HepG2 (cell line): ENCODE measurements around the gene TEAD3. TPM values are rescaled to one million over a fixed set of nuclear protein-coding genes. Genes with fewer than 3 reads are reported as not detected.

Experiments used
- ATAC-seq: fragments of 200-7000 bp; cut with Tn5 transposase; 3 replicates; pipeline ENCODE4 v1.9.1; 2020; ENCODE audit warnings: mild to moderate bottlenecking, moderate library complexity
- BruUV-seq: library from RNA; stranded (reverse); fragments of 400-500 nt; replicated peaks from 2 replicates; lab custom pipeline; 2021; lab: Mats Ljungman, UMichigan
- CTCF ChIA-PET: fragments of 300-600 bp; formaldehyde crosslinking; extraction: SDS; loops from one replicate; lab custom pipeline; 2021; ENCODE audit warnings: low total read pairs, inconsistent platforms, low intra/inter-chr PET ratio; lab: Yijun Ruan, JAX
- POLR2A ChIA-PET: fragments of 350-600 bp; sonication (Branson Sonifier 250); formaldehyde crosslinking; loops from one replicate; lab custom pipeline; 2020; ENCODE audit warnings: antibody characterized with exemption, inconsistent platforms; lab: Yijun Ruan, JAX
- DNase-seq: peaks from one replicate; pipeline ENCODE4 v3.0.0-alpha.2; 2015; ENCODE audit warnings: low spot score
- FAIRE-seq: peaks from 3 replicates; lab custom pipeline; 2011; peaks lifted over from hg19 to GRCh38; lab: Jason Lieb, UNC
- H2AFZ ChIP-seq: one replicate; pipeline ENCODE4 v1.6.1; 2011; ENCODE audit warnings: low read length, inconsistent platforms
- H3K27ac ChIP-seq: fragments of 300-600 bp; 3 replicates; pipeline ENCODE4 v1.8.0; 2011; ENCODE audit warnings: mixed run types, mild to moderate bottlenecking, mixed read lengths, low read length, inconsistent platforms; ENCODE audit not compliant: insufficient read depth; ENCODE audit errors: extremely low read length
- H3K27me3 ChIP-seq, 2 experiments: fragments of 200-600 bp in 1 of 2; 2 replicates in 1 of 2; 3 replicates in 1 of 2; pipeline versions ENCODE4 v1.6.0 to v1.8.0; 2011; ENCODE audit warnings: low read length in 2 of 2, mild to moderate bottlenecking in 2 of 2, moderate library complexity in 2 of 2, inconsistent platforms in 1 of 2; ENCODE audit not compliant: insufficient read depth in 2 of 2, control insufficient read depth in 1 of 2
- H3K36me3 ChIP-seq, 2 experiments: fragments of 200-600 bp in 1 of 2; replicated peaks in 1 of 2; 2 replicates in 1 of 2; 3 replicates in 1 of 2; pipeline versions ENCODE4 v1.5.1 to v1.8.0; 2011; ENCODE audit warnings: low read length in 2 of 2, inconsistent platforms in 1 of 2; ENCODE audit not compliant: insufficient read depth in 2 of 2, control insufficient read depth in 1 of 2
- H3K4me1 ChIP-seq: 2 replicates; pipeline ENCODE4 v1.5.1; 2012; ENCODE audit warnings: low read length, inconsistent platforms; ENCODE audit not compliant: insufficient read depth
- H3K4me2 ChIP-seq: 2 replicates; pipeline ENCODE4 v1.6.0; 2011; ENCODE audit warnings: low read depth, low read length, inconsistent platforms
- H3K4me3 ChIP-seq, 3 experiments: fragments of 200-600 bp in 1 of 3; sonication (generic), shearing (Covaris generic) in 1 of 3; replicated peaks in 1 of 3; 2 replicates each; pipeline ENCODE4 v1.5.1; 2011 to 2016; ENCODE audit warnings: low read length in 3 of 3, inconsistent platforms in 2 of 3, low read depth in 2 of 3, mild to moderate bottlenecking in 2 of 3, control low read depth in 1 of 3, mixed read lengths in 1 of 3; ENCODE audit not compliant: insufficient read depth in 1 of 3
- H3K79me2 ChIP-seq: one replicate; pipeline ENCODE4 v1.6.1; 2011; ENCODE audit warnings: low read length, inconsistent platforms; ENCODE audit not compliant: insufficient read depth
- H3K9ac ChIP-seq: 2 replicates; pipeline ENCODE4 v1.6.0; 2011; ENCODE audit warnings: mild to moderate bottlenecking, low read depth, low read length, inconsistent platforms; ENCODE audit not compliant: insufficient read depth
- H3K9me3 ChIP-seq: 2 replicates; pipeline ENCODE4 v1.5.1; 2012; ENCODE audit warnings: mild to moderate bottlenecking, low read length
- H4K20me1 ChIP-seq: 2 replicates; pipeline ENCODE4 v1.6.0; 2011; ENCODE audit warnings: inconsistent platforms, mild to moderate bottlenecking, low read length, moderate library complexity; ENCODE audit not compliant: insufficient read depth
- CBFB ChIP-seq: sonication (generic); formaldehyde crosslinking; IDR thresholded peaks from 2 replicates; pipeline ENCODE4 v1.4.0; 2020; ENCODE audit warnings: missing genetic modification reagents
- NFE2L1 ChIP-seq: sonication (generic); formaldehyde crosslinking; IDR thresholded peaks from 2 replicates; pipeline ENCODE4 v1.4.0; 2020; ENCODE audit warnings: missing genetic modification reagents, mild to moderate bottlenecking, borderline replicate concordance
- RARG ChIP-seq: sonication (generic); formaldehyde crosslinking; IDR thresholded peaks from 2 replicates; pipeline ENCODE4 v1.4.0; 2020; ENCODE audit warnings: low read depth, mild to moderate bottlenecking, missing genetic modification reagents
- SKI ChIP-seq: fragments of 450-650 bp; IDR thresholded peaks from one replicate; pipeline ENCODE4 v1.6.1; 2018; ENCODE audit warnings: mild to moderate bottlenecking; ENCODE audit not compliant: partially characterized antibody
- THRA ChIP-seq: sonication (generic); formaldehyde crosslinking; IDR thresholded peaks from 2 replicates; pipeline ENCODE4 v1.4.0; 2020; ENCODE audit warnings: missing genetic modification reagents, borderline replicate concordance
- XBP1 ChIP-seq: sonication (generic); formaldehyde crosslinking; IDR thresholded peaks from 2 replicates; pipeline ENCODE4 v1.5.0; 2020; ENCODE audit warnings: missing genetic modification reagents
- ZBTB26 ChIP-seq: IDR thresholded peaks from 2 replicates; pipeline ENCODE4 v1.6.1; 2016; ENCODE audit warnings: missing compliant biosample characterization, missing genetic modification reagents, borderline replicate concordance
- ZNF205 ChIP-seq: IDR thresholded peaks from 2 replicates; pipeline ENCODE4 v1.6.1; 2018; ENCODE audit warnings: missing biosample characterization, missing genetic modification reagents
- ZNF431 ChIP-seq: sonication (generic); formaldehyde crosslinking; IDR thresholded peaks from 2 replicates; pipeline ENCODE4 v1.9.0; 2022; ENCODE audit warnings: missing genetic modification reagents, low read depth, mild to moderate bottlenecking, borderline replicate concordance
- ZNF564 ChIP-seq: sonication (generic); formaldehyde crosslinking; IDR thresholded peaks from 2 replicates; pipeline ENCODE4 v1.8.1; 2023; ENCODE audit warnings: mild to moderate bottlenecking, missing genetic modification reagents
- ZNF75D ChIP-seq: sonication (generic); formaldehyde crosslinking; IDR thresholded peaks from 2 replicates; pipeline ENCODE4 v1.8.1; 2023; ENCODE audit warnings: missing genetic modification reagents, mild to moderate bottlenecking, borderline replicate concordance
- WGBS: methylation state at CpG from one replicate; pipeline ENCODE4 v1.1.6; 2017; ENCODE audit warnings: low lambda C conversion rate; 5-methylcytosine and 5-hydroxymethylcytosine counted together
- in situ Hi-C: cut with HindIII; loops from 2 replicates; pipeline ENCODE4 v1.10.0; 2017; ENCODE audit warnings: low pct_unique_long_range_greater_than_20kb; ENCODE audit not compliant: extremely low pct_ligation_motif_present
- intact Hi-C: fragments of 100-400 bp; cut with micrococcal nuclease; formaldehyde crosslinking; loops from one replicate; pipeline ENCODE4 v1.10.0; 2022; ENCODE audit not compliant: unreplicated experiment
- polyA plus RNA-seq, 8 experiments: library from polyadenylated mRNA; depleted of rRNA in 3 of 8; stranded (reverse) in 7 of 8; unstranded in 1 of 8; fragments of >200 nt; fragmentation: Illumina TruSeq in 4 of 8; extraction: Trizol in 4 of 8; gene quantifications; 2 replicates each; pipeline versions ENCODE4 v1.2.1 to v1.2.3, GENCODE V29; 2011 to 2016; ENCODE audit warnings: low read depth in 4 of 8, missing spikeins in 1 of 8, mixed read lengths in 1 of 8; ENCODE audit not compliant: insufficient read depth in 1 of 8
- total RNA-seq, 5 experiments: library from RNA; depleted of rRNA; stranded (reverse); fragments of >200 nt; fragmentation: Illumina TruSeq; extraction: Trizol; gene quantifications; 2 replicates each; pipeline ENCODE4 v1.2.3, GENCODE V29; 2016; ENCODE audit warnings: low read depth in 1 of 5

The TEAD3 gene
- total and polyA plus RNA-seq, 2 of the 13 experiments (the other 11 are each of a cell fraction or from before 2014, with no cell fraction given): 15.1 to 16.5 TPM

- TF ChIP-seq THRA (peak; percentile 41; the same call in 1 of the 2 replicates), NFE2L1 (CRISPR knock-in tag) (no peak)
These were observed 44.4 kb downstream of the TEAD3 start, which contains the start of gene FANCE (continued) for GRCh38 chr6:35452183-35453090.

DNA sequence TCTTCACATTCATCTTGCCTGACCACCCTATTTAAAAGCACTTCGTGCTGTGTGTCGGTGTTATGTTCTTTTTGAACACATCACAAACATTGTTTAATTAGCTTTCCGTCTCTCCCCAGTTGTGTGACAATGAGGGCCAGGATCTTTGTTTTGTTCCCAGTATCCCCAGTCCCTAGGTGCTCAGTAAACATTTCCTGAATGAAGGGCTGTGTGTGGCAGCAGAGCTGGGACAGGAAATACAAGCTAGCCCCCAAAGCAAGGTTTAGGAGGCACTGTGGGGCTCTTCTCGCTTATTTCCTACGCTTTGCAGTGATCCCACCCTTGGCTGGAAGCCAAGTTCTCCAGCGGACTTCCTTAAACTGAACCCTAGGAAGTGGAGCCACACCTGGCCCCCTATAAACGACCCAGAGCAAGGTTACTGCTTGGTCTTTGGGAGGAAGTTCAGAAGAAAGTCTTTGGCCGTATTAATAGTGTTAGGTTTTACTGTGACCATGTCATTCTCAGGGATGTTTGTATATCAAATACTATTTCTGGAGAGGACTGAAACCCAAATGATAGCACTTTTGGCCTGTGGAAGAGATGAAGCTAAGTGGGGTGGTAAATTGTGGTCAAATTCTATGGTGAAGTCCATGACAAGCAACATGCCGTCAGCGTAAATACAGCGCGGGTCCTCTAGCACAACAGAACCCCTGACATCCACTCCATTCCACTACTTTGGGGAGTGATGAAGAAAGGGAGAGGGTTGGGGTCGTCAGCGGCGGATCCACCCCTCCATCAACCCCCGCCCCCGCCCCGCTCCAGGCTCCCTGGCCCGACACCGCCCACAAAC is 45.3 kb downstream of the TEAD3 start:
- no peaks in the 10 kb centered on the region for H3K9me3 ChIP-seq
- no peaks in the 10 kb centered on the region for H4K20me1 ChIP-seq
- no peak for DNase-seq
- H3K36me3 ChIP-seq: peaks cover 6 to 9% of the 10 kb centered on the region in 2 experiments; a peak in 4 of 5 replicates
- WGBS: 11% methylated on average over 20 of the region's 20 CpGs
- peaks cover 49% of the 10 kb centered on the region for H3K4me1 ChIP-seq
- ChIA-PET CTCF (interaction anchor here (5.1 kb wide), 1 partner anchor 110 kb away, joined by 87 read pairs; the partner anchor contains the start of gene PPARD), POLR2A (interaction anchor here (0.5 to 2.8 kb wide), 8 partner anchors 14 to 135 kb away, joined by 3 to 15 read pairs (median 4); partner anchors contain the start of genes PPARD and RPL10A)
- peaks cover 3 to 22% of the 10 kb centered on the region in 2 experiments; a peak in 2 of 5 replicates for H3K27me3 ChIP-seq
- FAIRE-seq: no peak
- no TSS peak for BruUV-seq
- in situ Hi-C loops (loop anchor here (5.0 kb wide), 1 partner anchor 109 kb away; the partner anchor contains the start of gene PPARD), intact Hi-C loops (loop anchor here (1.0 kb wide), 1 partner anchor 17 kb away; the partner anchor contains the start of gene RPL10A)
- H3K9ac ChIP-seq: peak overlapping the region; percentile 38; the same call in 1 of the 2 replicates
- no peak overlapping the region for H3K27ac ChIP-seq
- H3K4me3 ChIP-seq: peak overlapping the region; percentile 56 to 77 (median 62)
- no peak for ATAC-seq
- H2AFZ ChIP-seq: peak overlapping the region; percentile 82
- peak overlapping the region; percentile 82 for H3K4me2 ChIP-seq
- H3K79me2 ChIP-seq: no peaks in the 10 kb centered on the region
- TF ChIP-seq ZNF564 (CRISPR knock-in tag) (no peak), ZBTB26 (CRISPR knock-in tag) (0 out of 2 replicates have a peak, but pooled peaks have one; percentile 7), CBFB (no peak), ZNF431 (CRISPR knock-in tag) (no peak), ZNF205 (0 out of 2 replicates have a peak, but pooled peaks have one; percentile 9), XBP1 (CRISPR knock-in tag) (no peak), ZNF75D (CRISPR knock-in tag) (no peak), RARG (CRISPR knock-in tag) (no peak), SKI (no peak)
